ENCODE measurements around the gene ST7.

DNA sequence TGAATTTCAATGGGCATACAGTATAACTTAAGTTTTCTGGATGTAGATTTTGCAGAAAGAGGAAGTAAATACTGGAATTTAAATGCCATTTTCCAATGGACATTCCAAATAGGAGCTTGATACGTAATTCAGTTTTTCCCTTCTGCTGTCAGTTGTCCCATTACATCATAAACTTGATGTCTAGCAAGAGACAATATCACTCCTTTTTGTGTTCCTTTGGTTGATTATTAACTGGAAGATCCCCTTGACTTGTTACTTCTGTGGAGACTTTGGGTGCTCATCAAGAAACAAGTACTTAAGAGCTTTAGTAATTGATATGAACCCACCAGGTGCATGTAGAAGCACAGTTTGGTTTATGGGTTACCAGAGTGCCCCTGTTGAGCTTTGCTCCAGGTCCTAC lies 116.1 kb downstream of the ST7 start:
- TF ChIP-seq, protein P1, sequence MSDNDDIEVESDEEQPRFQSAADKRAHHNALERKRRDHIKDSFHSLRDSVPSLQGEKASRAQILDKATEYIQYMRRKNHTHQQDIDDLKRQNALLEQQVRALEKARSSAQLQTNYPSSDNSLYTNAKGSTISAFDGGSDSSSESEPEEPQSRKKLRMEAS (IDR thresholded peaks at IDR 0.05): no peak
- TF ChIP-seq, protein P2, sequence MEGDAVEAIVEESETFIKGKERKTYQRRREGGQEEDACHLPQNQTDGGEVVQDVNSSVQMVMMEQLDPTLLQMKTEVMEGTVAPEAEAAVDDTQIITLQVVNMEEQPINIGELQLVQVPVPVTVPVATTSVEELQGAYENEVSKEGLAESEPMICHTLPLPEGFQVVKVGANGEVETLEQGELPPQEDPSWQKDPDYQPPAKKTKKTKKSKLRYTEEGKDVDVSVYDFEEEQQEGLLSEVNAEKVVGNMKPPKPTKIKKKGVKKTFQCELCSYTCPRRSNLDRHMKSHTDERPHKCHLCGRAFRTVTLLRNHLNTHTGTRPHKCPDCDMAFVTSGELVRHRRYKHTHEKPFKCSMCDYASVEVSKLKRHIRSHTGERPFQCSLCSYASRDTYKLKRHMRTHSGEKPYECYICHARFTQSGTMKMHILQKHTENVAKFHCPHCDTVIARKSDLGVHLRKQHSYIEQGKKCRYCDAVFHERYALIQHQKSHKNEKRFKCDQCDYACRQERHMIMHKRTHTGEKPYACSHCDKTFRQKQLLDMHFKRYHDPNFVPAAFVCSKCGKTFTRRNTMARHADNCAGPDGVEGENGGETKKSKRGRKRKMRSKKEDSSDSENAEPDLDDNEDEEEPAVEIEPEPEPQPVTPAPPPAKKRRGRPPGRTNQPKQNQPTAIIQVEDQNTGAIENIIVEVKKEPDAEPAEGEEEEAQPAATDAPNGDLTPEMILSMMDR (IDR thresholded peaks at IDR 0.05): no peak
- TF ChIP-seq, protein P3, sequence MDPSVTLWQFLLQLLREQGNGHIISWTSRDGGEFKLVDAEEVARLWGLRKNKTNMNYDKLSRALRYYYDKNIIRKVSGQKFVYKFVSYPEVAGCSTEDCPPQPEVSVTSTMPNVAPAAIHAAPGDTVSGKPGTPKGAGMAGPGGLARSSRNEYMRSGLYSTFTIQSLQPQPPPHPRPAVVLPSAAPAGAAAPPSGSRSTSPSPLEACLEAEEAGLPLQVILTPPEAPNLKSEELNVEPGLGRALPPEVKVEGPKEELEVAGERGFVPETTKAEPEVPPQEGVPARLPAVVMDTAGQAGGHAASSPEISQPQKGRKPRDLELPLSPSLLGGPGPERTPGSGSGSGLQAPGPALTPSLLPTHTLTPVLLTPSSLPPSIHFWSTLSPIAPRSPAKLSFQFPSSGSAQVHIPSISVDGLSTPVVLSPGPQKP (IDR thresholded peaks at IDR 0.05; ENCODE audit: low read depth, low read length): no peak
- TF ChIP-seq JUN (IDR thresholded peaks at IDR 0.05): no peak
- TF ChIP-seq SMC3 (IDR thresholded peaks at IDR 0.05): no peak
- TF ChIP-seq, protein P4, sequence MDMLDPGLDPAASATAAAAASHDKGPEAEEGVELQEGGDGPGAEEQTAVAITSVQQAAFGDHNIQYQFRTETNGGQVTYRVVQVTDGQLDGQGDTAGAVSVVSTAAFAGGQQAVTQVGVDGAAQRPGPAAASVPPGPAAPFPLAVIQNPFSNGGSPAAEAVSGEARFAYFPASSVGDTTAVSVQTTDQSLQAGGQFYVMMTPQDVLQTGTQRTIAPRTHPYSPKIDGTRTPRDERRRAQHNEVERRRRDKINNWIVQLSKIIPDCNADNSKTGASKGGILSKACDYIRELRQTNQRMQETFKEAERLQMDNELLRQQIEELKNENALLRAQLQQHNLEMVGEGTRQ (IDR thresholded peaks at IDR 0.05): no peak
